ENCODE measurements around the gene NOL4L.

The NOL4L gene

DNA sequence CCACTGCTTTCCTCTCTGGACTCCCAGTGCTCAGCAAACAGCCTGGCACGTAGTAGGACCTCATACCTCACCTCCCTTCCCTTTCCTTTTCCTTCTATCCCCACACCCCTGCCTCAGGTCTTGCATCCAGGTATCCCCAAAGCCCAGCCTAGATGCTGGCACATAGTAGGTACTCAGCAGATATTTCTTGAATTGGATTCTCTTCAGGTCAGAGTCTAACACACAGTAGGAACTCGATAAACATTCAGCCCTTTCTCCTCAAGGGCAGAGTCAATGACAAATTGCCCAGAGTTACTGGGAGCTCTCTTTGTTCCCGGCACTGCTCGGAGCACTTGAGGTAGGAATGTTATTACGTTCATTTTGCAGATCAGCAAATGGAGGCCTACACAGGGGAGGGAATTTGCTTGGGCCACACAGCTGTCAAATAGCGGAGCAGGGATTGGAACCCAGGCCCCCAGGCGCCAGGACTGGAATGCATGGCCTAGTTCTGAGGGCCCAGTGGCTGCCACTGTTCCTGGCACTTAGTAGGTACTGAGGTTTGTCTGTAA, 25.9 kb downstream of the NOL4L start:
- H3K9ac ChIP-seq (ENCODE audit: low read length): no peak overlapping the region
- H4K20me1 ChIP-seq (ENCODE audit: insufficient read depth, low read length): no peaks in the 10 kb centered on the region
- no peak overlapping the region for H3K4me3 ChIP-seq (ENCODE audit: low read depth, low read length, poor library complexity, severe bottlenecking)
- H3K27ac ChIP-seq (ENCODE audit: low read depth, low read length, poor library complexity, severe bottlenecking): no peak overlapping the region
- H3K9me2 ChIP-seq (ENCODE audit: low read depth, low read length): no peaks in the 10 kb centered on the region
- H3F3A ChIP-seq (ENCODE audit: insufficient read depth, low read length): no peaks in the 10 kb centered on the region
- TF ChIP-seq EZH2 (IDR thresholded peaks at IDR 0.05; ENCODE audit: borderline replicate concordance, low read length): no peak
- TF ChIP-seq, protein P1, sequence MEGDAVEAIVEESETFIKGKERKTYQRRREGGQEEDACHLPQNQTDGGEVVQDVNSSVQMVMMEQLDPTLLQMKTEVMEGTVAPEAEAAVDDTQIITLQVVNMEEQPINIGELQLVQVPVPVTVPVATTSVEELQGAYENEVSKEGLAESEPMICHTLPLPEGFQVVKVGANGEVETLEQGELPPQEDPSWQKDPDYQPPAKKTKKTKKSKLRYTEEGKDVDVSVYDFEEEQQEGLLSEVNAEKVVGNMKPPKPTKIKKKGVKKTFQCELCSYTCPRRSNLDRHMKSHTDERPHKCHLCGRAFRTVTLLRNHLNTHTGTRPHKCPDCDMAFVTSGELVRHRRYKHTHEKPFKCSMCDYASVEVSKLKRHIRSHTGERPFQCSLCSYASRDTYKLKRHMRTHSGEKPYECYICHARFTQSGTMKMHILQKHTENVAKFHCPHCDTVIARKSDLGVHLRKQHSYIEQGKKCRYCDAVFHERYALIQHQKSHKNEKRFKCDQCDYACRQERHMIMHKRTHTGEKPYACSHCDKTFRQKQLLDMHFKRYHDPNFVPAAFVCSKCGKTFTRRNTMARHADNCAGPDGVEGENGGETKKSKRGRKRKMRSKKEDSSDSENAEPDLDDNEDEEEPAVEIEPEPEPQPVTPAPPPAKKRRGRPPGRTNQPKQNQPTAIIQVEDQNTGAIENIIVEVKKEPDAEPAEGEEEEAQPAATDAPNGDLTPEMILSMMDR (IDR thresholded peaks at IDR 0.05; ENCODE audit: low read length): no peak
- peaks cover 6% of the 10 kb centered on the region; the same call in 1 of the 2 replicates for H3K27me3 ChIP-seq (ENCODE audit: insufficient read depth, low read length)
- H3K4me1 ChIP-seq (ENCODE audit: insufficient read depth, low read length, severe bottlenecking): no peaks in the 10 kb centered on the region
- H3K79me2 ChIP-seq (ENCODE audit: insufficient read depth, low read length): no peaks in the 10 kb centered on the region
- no peak overlapping the region for H3K4me2 ChIP-seq (ENCODE audit: low read length)
- no peaks in the 10 kb centered on the region for H3K9me3 ChIP-seq (ENCODE audit: low read length)
- no peak overlapping the region for H2AFZ ChIP-seq (ENCODE audit: low read length)
- no peaks in the 10 kb centered on the region for H3K36me3 ChIP-seq (ENCODE audit: insufficient read depth, low read length)

DNA sequence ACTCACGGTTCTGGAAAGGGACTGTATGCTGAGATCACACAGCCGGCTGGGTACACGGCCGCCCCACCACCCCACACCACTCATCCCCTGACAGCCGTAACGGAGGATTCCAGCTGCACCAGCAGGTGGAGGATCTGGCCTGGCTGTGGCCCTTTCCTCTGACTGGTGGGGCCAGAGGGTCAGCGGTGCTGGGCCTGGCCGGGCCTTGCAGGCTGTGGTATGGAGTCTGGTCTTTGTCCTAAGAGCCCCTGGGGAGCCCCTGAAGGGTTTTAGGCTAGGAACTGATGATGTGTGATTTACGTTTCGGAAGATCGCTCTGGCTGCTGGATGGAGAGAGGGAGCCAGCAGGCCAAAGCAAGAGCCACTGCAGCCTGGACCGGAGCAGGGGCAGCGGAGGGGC, 26.6 kb downstream of the NOL4L start:
- H3K9me3 ChIP-seq (ENCODE audit: low read length): no peaks in the 10 kb centered on the region
- H3K27ac ChIP-seq (ENCODE audit: low read depth, low read length, poor library complexity, severe bottlenecking): no peak overlapping the region
- TF ChIP-seq, protein P1 (IDR thresholded peaks at IDR 0.05; ENCODE audit: low read length): no peak
- TF ChIP-seq EZH2 (IDR thresholded peaks at IDR 0.05; ENCODE audit: borderline replicate concordance, low read length): no peak
- no peaks in the 10 kb centered on the region for H3K36me3 ChIP-seq (ENCODE audit: insufficient read depth, low read length)
- H3K4me3 ChIP-seq (ENCODE audit: low read depth, low read length, poor library complexity, severe bottlenecking): no peak overlapping the region
- peaks cover 6% of the 10 kb centered on the region; the same call in 1 of the 2 replicates for H3K27me3 ChIP-seq (ENCODE audit: insufficient read depth, low read length)
- H3K9ac ChIP-seq (ENCODE audit: low read length): no peak overlapping the region
- H3K4me2 ChIP-seq (ENCODE audit: low read length): no peak overlapping the region
- H3K79me2 ChIP-seq (ENCODE audit: insufficient read depth, low read length): no peaks in the 10 kb centered on the region
- no peaks in the 10 kb centered on the region for H3K4me1 ChIP-seq (ENCODE audit: insufficient read depth, low read length, severe bottlenecking)
- no peaks in the 10 kb centered on the region for H3F3A ChIP-seq (ENCODE audit: insufficient read depth, low read length)
- no peaks in the 10 kb centered on the region for H3K9me2 ChIP-seq (ENCODE audit: low read depth, low read length)
- H2AFZ ChIP-seq (ENCODE audit: low read length): no peak overlapping the region
- H4K20me1 ChIP-seq (ENCODE audit: insufficient read depth, low read length): no peaks in the 10 kb centered on the region

DNA sequence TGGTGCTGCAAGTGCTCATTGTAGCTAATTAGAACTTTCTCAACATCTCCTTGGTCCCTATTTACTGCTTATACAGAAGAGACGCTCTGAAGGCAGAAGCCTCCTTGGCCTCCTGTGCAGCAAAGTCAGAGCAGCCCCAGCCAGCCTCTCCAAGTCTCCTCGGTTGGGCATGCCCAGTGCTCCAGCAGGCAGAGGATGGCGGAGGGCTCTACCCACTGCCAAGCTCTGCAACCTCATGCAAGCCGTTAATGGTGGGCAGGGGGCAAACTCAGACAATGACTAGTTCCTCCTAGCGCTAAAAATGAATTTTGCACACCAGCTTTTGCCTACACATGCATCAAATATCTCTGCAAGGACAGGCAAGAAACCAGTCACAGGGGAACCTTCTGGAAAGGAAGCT, 27.8 kb downstream of the NOL4L start:
- Histone ChIP-seq H4K20me1 (ENCODE audit: insufficient read depth, low read length) (no peaks in the 10 kb centered on the region), H3K27ac (ENCODE audit: low read depth, low read length, poor library complexity, severe bottlenecking) (no peak overlapping the region), H3F3A (ENCODE audit: insufficient read depth, low read length) (no peaks in the 10 kb centered on the region), H3K4me1 (ENCODE audit: insufficient read depth, low read length, severe bottlenecking) (no peaks in the 10 kb centered on the region), H2AFZ (ENCODE audit: low read length) (no peak overlapping the region), H3K9me2 (ENCODE audit: low read depth, low read length) (no peaks in the 10 kb centered on the region), H3K9ac (ENCODE audit: low read length) (no peak overlapping the region), H3K4me2 (ENCODE audit: low read length) (no peak overlapping the region), H3K36me3 (ENCODE audit: insufficient read depth, low read length) (no peaks in the 10 kb centered on the region), H3K79me2 (ENCODE audit: insufficient read depth, low read length) (no peaks in the 10 kb centered on the region), H3K9me3 (ENCODE audit: low read length) (no peaks in the 10 kb centered on the region), H3K27me3 (ENCODE audit: insufficient read depth, low read length) (peaks cover 6% of the 10 kb centered on the region; the same call in 1 of the 2 replicates), H3K4me3 (ENCODE audit: low read depth, low read length, poor library complexity, severe bottlenecking) (no peak overlapping the region)
- TF ChIP-seq, protein P1 (IDR thresholded peaks at IDR 0.05; ENCODE audit: low read length): no peak
- TF ChIP-seq EZH2 (IDR thresholded peaks at IDR 0.05; ENCODE audit: borderline replicate concordance, low read length): no peak
